Measurements from ENCODE around the gene GPRASP2.

DNA sequence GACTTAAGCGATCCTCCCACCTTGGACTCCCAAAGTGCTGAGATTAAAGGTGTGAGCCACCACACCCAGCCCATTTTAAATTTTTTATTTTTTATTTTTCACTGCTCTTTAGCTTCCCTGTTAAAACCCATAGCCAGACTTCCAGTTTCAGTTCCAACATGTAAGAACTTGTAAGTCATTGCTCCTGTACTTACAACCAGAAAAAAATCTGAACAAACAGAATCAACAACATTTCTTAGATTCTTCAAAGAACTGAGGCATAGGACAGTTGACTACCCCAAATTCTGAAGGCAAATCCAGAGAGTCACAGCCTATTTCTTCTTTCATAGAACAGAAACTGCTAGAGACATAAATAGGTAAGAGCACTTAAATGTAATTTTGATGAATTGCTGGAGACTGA lies 16.4 kb downstream of the GPRASP2 start:
- no peak for TF ChIP-seq CTCF (IDR thresholded peaks at IDR 0.05 in 4 of 5, conservative IDR thresholded peaks at IDR 0.05 in 1 of 5)
- no peak for TF ChIP-seq POLR2A (IDR thresholded peaks at IDR 0.05)

Data from gastrocnemius medialis (tissue), 4 donors.